Measurements from ENCODE around the gene HORMAD2. TPM values are rescaled to one million over a fixed set of nuclear protein-coding genes. Genes with fewer than 3 reads are reported as not detected.

HORMAD2 gene
- total RNA-seq, 1 donor from 2014 or later: not detected

DNA sequence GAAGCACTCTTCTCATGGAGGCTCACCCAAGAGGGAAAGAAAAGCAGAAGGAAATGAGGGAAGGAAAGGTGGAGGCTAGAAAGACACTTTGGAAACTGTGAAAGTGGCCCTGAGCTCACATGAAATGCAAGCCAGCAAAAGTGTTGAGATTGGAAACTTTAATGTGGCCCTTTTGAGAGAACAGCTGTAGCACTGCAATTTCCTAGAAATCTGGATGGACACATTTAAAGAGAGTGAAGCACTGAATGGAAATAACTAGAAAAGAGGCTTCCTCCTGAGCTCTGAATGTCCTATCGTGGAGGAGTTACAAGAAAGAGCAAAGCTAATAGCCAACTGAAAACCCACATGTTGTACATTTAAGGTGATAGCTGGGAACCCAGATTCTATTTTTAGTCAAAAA is 110.3 kb downstream of the HORMAD2 start:
- no peaks in the 10 kb centered on the region for H3K9me3 Mint-ChIP-seq
- Histone ChIP-seq H3K4me1 (no peaks in the 10 kb centered on the region), H3K9me3 (ENCODE audit: low read depth) (no peaks in the 10 kb centered on the region), H3K79me2 (ENCODE audit: low read depth) (no peaks in the 10 kb centered on the region), H2AFZ (replicated peaks) (no peak overlapping the region), H3K27ac (no peak overlapping the region), H3K9ac (no peak overlapping the region), H3K27me3 (no peaks in the 10 kb centered on the region), H3K4me3 (no peak overlapping the region), H3F3A (ENCODE audit: low read depth) (no peaks in the 10 kb centered on the region), H4K20me1 (ENCODE audit: low read depth) (no peaks in the 10 kb centered on the region), H3K4me2 (no peak overlapping the region), H3K36me3 (no peaks in the 10 kb centered on the region)
- H3K4me3 Mint-ChIP-seq: no peak overlapping the region
- DNase-seq (ENCODE audit: low spot score): no peak
- no peak for TF ChIP-seq CTCF (IDR thresholded peaks at IDR 0.05)
- TF ChIP-seq EZH2phosphoT487 (IDR thresholded peaks at IDR 0.05): no peak
- no peak for TF ChIP-seq EZH2 (IDR thresholded peaks at IDR 0.05)
- no peak overlapping the region for H3K27ac Mint-ChIP-seq
- H3K27me3 Mint-ChIP-seq (ENCODE audit: insufficient read depth, low read depth): no peaks in the 10 kb centered on the region
- no peaks in the 10 kb centered on the region for H3K36me3 Mint-ChIP-seq
- H3K4me1 Mint-ChIP-seq: peaks cover 4% of the 10 kb centered on the region

GRCh38 chr22:30191040-30191701 is 110.9 kb downstream of the HORMAD2 start:
- Histone ChIP-seq H3F3A (ENCODE audit: low read depth) (no peaks in the 10 kb centered on the region), H3K9me3 (ENCODE audit: low read depth) (no peaks in the 10 kb centered on the region), H3K27me3 (no peaks in the 10 kb centered on the region), H3K36me3 (no peaks in the 10 kb centered on the region), H3K79me2 (ENCODE audit: low read depth) (no peaks in the 10 kb centered on the region), H3K9ac (no peak overlapping the region), H2AFZ (replicated peaks) (no peak overlapping the region), H3K27ac (no peak overlapping the region), H3K4me3 (no peak overlapping the region), H4K20me1 (ENCODE audit: low read depth) (no peaks in the 10 kb centered on the region), H3K4me1 (no peaks in the 10 kb centered on the region), H3K4me2 (no peak overlapping the region)
- peaks cover 10% of the 10 kb centered on the region for H3K4me1 Mint-ChIP-seq
- H3K27ac Mint-ChIP-seq: no peak overlapping the region
- no peaks in the 10 kb centered on the region for H3K36me3 Mint-ChIP-seq
- H3K9me3 Mint-ChIP-seq: no peaks in the 10 kb centered on the region
- no peaks in the 10 kb centered on the region for H3K27me3 Mint-ChIP-seq (ENCODE audit: insufficient read depth, low read depth)
- TF ChIP-seq EZH2phosphoT487 (IDR thresholded peaks at IDR 0.05): no peak
- no peak for TF ChIP-seq CTCF (IDR thresholded peaks at IDR 0.05)
- TF ChIP-seq EZH2 (IDR thresholded peaks at IDR 0.05): no peak
- no peak overlapping the region for H3K4me3 Mint-ChIP-seq
- DNase-seq (ENCODE audit: low spot score): no peak

DNA sequence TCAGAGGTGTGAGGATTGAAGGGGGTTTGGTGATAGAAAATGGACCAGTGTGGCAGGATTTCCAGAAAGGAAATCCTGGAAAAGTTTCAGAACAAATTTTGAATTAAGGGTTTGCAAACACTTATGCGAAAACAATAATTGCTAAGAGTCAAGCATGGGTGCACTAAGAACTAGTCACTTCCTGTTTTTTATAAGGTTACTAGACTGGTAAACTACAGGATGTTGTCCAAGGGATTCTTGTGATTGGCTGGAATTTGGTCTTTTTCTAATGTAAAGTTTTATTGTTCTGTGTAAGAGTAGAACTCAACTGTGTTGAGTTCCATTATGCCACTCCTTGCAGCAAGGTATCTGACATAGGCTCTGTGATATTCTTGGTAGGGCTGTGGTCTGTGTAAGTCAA is 112.2 kb downstream of the HORMAD2 start:
- peaks cover 9% of the 10 kb centered on the region for H3F3A ChIP-seq (ENCODE audit: low read depth)
- H3K4me2 ChIP-seq: no peak overlapping the region
- TF ChIP-seq EZH2 (IDR thresholded peaks at IDR 0.05) (no peak), CTCF (IDR thresholded peaks at IDR 0.05) (no peak), EZH2phosphoT487 (IDR thresholded peaks at IDR 0.05) (no peak)
- no peaks in the 10 kb centered on the region for H3K79me2 ChIP-seq (ENCODE audit: low read depth)
- no peaks in the 10 kb centered on the region for H3K27me3 ChIP-seq
- no peaks in the 10 kb centered on the region for H3K36me3 ChIP-seq
- H4K20me1 ChIP-seq (ENCODE audit: low read depth): no peaks in the 10 kb centered on the region
- Mint-ChIP-seq H3K9me3 (no peaks in the 10 kb centered on the region), H3K27ac (no peak overlapping the region), H3K36me3 (no peaks in the 10 kb centered on the region), H3K4me3 (no peak overlapping the region), H3K27me3 (ENCODE audit: insufficient read depth, low read depth) (no peaks in the 10 kb centered on the region), H3K4me1 (peaks cover 20% of the 10 kb centered on the region)
- no peaks in the 10 kb centered on the region for H3K4me1 ChIP-seq
- H3K4me3 ChIP-seq: no peak overlapping the region
- no peak overlapping the region for H3K27ac ChIP-seq
- no peaks in the 10 kb centered on the region for H3K9me3 ChIP-seq (ENCODE audit: low read depth)
- no peak for DNase-seq (ENCODE audit: low spot score)
- H2AFZ ChIP-seq (replicated peaks): no peak overlapping the region
- H3K9ac ChIP-seq: no peak overlapping the region
